Suprapubic skin (tissue), 3 donors: ENCODE results near the gene ZFR2.

Source experiments
- CTCF ChIP-seq, 2 donors: fragments of 200-600 bp in 1 of 2; fragments of 450-650 bp in 1 of 2; sonication (generic) in 1 of 2; IDR thresholded peaks; one replicate each; pipeline ENCODE4 v1.5.1; 2016 to 2019; ENCODE audit warnings: antibody characterized with exemption in 2 of 2, mild to moderate bottlenecking in 1 of 2, moderate library complexity in 1 of 2
- POLR2A ChIP-seq, 2 donors: fragments of 450-650 bp; IDR thresholded peaks; one replicate each; pipeline ENCODE4 v1.6.1; 2017; ENCODE audit warnings: antibody characterized with exemption in 2 of 2, mild to moderate bottlenecking in 2 of 2, moderate library complexity in 2 of 2

GRCh38 chr19:3762501-3763459, 106.1 kb downstream of the ZFR2 start, which contains the start of gene MRPL54:
- peak; percentile 27 to 79 for TF ChIP-seq POLR2A (IDR thresholded peaks at IDR 0.05)
- TF ChIP-seq CTCF (IDR thresholded peaks at IDR 0.05): peak in 1 of 2 donors; percentile 14
